GM12878 (cell line): ENCODE results near the gene CHERP. TPM values are rescaled to one million over a fixed set of nuclear protein-coding genes. Genes with fewer than 3 reads are reported as not detected.

Source experiments
- ASH2L ChIP-seq: fragments of 300-600, 200-600 bp; sonication (generic); IDR thresholded peaks from 2 replicates; pipeline ENCODE4 v1.6.1; 2017; ENCODE audit warnings: low read depth, mild to moderate bottlenecking, borderline replicate concordance
- ATF7 ChIP-seq: fragments of 450-650 bp; IDR thresholded peaks from 2 replicates; pipeline ENCODE4 v1.6.1; 2016; ENCODE audit warnings: low read depth, mild to moderate bottlenecking
- BRCA1 ChIP-seq: IDR thresholded peaks from 2 replicates; pipeline ENCODE4 v1.6.1; 2011; ENCODE audit warnings: low read depth, low read length, improper control_type of control experiment
- CHD2 ChIP-seq: IDR thresholded peaks from 2 replicates; pipeline ENCODE4 v1.6.1; 2011; ENCODE audit warnings: low read depth, low read length, improper control_type of control experiment, borderline replicate concordance
- CHD4 ChIP-seq: fragments of 200-600 bp; sonication (generic); IDR thresholded peaks from 2 replicates; pipeline ENCODE4 v1.6.1; 2016; ENCODE audit warnings: mild to moderate bottlenecking
- DPF2 ChIP-seq: fragments of 450-650 bp; IDR thresholded peaks from 2 replicates; pipeline ENCODE4 v1.6.1; 2017; ENCODE audit warnings: mild to moderate bottlenecking
- EGR1 ChIP-seq, 2 experiments: IDR thresholded peaks; 1 replicate in 1 of 2; 2 replicates in 1 of 2; pipeline ENCODE4 v1.6.1; 2011 to 2012; ENCODE audit warnings: low read depth in 2 of 2, low read length in 2 of 2, borderline replicate concordance in 1 of 2, mild to moderate bottlenecking in 1 of 2, moderate library complexity in 1 of 2
- FOS ChIP-seq: IDR thresholded peaks from 3 replicates; pipeline ENCODE4 v1.6.1; 2011; ENCODE audit warnings: borderline replicate concordance; ENCODE audit not compliant: insufficient read length; ENCODE audit errors: extremely low read depth
- FOXM1 ChIP-seq: IDR thresholded peaks from 2 replicates; pipeline ENCODE4 v1.6.1; 2012; ENCODE audit warnings: low read depth, mild to moderate bottlenecking, inconsistent platforms, low read length, moderate library complexity
- HDAC6 ChIP-seq: fragments of 200-600 bp; sonication (generic); IDR thresholded peaks from one replicate; pipeline ENCODE4 v1.8.0; 2017; ENCODE audit warnings: antibody characterized with exemption; ENCODE audit not compliant: unreplicated experiment
- KLF5 ChIP-seq: fragments of 450-650 bp; IDR thresholded peaks from 2 replicates; pipeline ENCODE4 v1.6.1; 2014; ENCODE audit warnings: mild to moderate bottlenecking; ENCODE audit not compliant: partially characterized antibody
- LARP7 ChIP-seq: fragments of 450-650 bp; IDR thresholded peaks from 2 replicates; pipeline ENCODE4 v1.6.1; 2017; ENCODE audit warnings: mild to moderate bottlenecking
- MEF2B ChIP-seq: fragments of 450-650 bp; IDR thresholded peaks from 2 replicates; pipeline ENCODE4 v1.6.1; 2018; ENCODE audit warnings: mild to moderate bottlenecking, moderate library complexity; ENCODE audit not compliant: partially characterized antibody, poor library complexity, severe bottlenecking
- MLLT1 ChIP-seq: fragments of 450-650 bp; IDR thresholded peaks from 2 replicates; pipeline ENCODE4 v1.6.1; 2016; ENCODE audit warnings: mild to moderate bottlenecking
- NFXL1 ChIP-seq: fragments of 450-650 bp; IDR thresholded peaks from 2 replicates; pipeline ENCODE4 v1.6.1; 2017; ENCODE audit warnings: antibody characterized with exemption, mild to moderate bottlenecking, borderline replicate concordance
- NFYA ChIP-seq: IDR thresholded peaks from 2 replicates; pipeline ENCODE4 v1.6.1; 2011; ENCODE audit warnings: low read depth, mild to moderate bottlenecking, low read length, improper control_type of control experiment, borderline replicate concordance
- NR2C2 ChIP-seq: IDR thresholded peaks from 2 replicates; pipeline ENCODE4 v1.6.1; 2011; ENCODE audit warnings: borderline replicate concordance, low read depth; ENCODE audit not compliant: control insufficient read depth, insufficient read length
- PAX5 ChIP-seq: IDR thresholded peaks from 2 replicates; pipeline ENCODE4 v1.6.1; 2011; ENCODE audit warnings: low read depth, low read length, borderline replicate concordance
- PKNOX1 ChIP-seq: fragments of 450-650 bp; IDR thresholded peaks from 2 replicates; pipeline ENCODE4 v1.6.1; 2016; ENCODE audit warnings: mild to moderate bottlenecking
- POLR2AphosphoS5 ChIP-seq: IDR thresholded peaks from 2 replicates; pipeline ENCODE4 v1.6.1; 2011; ENCODE audit warnings: mild to moderate bottlenecking, low read length, inconsistent platforms
- RB1 ChIP-seq: fragments of 450-650 bp; formaldehyde crosslinking; IDR thresholded peaks from 2 replicates; pipeline ENCODE4 v1.6.1; 2017; ENCODE audit warnings: mild to moderate bottlenecking, borderline replicate concordance
- SMARCA5 ChIP-seq: fragments of 450-650 bp; IDR thresholded peaks from 2 replicates; pipeline ENCODE4 v1.6.1; 2017; ENCODE audit warnings: mild to moderate bottlenecking
- SREBF1 ChIP-seq: IDR thresholded peaks from 2 replicates; pipeline ENCODE4 v1.6.1; 2012; ENCODE audit warnings: mild to moderate bottlenecking, low read length
- TAF1 ChIP-seq: IDR thresholded peaks from 2 replicates; pipeline ENCODE4 v1.6.1; 2011; ENCODE audit warnings: mild to moderate bottlenecking, low read depth, low read length, borderline replicate concordance
- TARDBP ChIP-seq: IDR thresholded peaks from 2 replicates; pipeline ENCODE4 v1.6.1; 2016; ENCODE audit warnings: borderline replicate concordance
- TCF7 ChIP-seq: IDR thresholded peaks from 2 replicates; pipeline ENCODE4 v1.6.1; 2014; ENCODE audit warnings: antibody characterized with exemption, borderline replicate concordance
- ZNF217 ChIP-seq: fragments of 450-650 bp; IDR thresholded peaks from 2 replicates; pipeline ENCODE4 v1.6.1; 2017; ENCODE audit warnings: antibody characterized with exemption, mild to moderate bottlenecking
- ZNF274 ChIP-seq: IDR thresholded peaks from one replicate; pipeline ENCODE4 v1.8.0; 2011; ENCODE audit not compliant: insufficient read length, insufficient read depth
- ZSCAN29 ChIP-seq: fragments of 450-650 bp; IDR thresholded peaks from 2 replicates; pipeline ENCODE4 v1.6.1; 2017; ENCODE audit warnings: mild to moderate bottlenecking, moderate library complexity
- polyA plus RNA-seq, 11 experiments: library from polyadenylated mRNA; depleted of rRNA in 4 of 11; unstranded in 6 of 11; stranded (reverse) in 5 of 11; fragments of >200 nt; fragmentation: Nextera tagmentation in 4 of 11; fragmentation: Illumina TruSeq in 1 of 11; extraction: Ambion mirVana in 4 of 11; extraction: Trizol in 1 of 11; gene quantifications; 1 replicate in 1 of 11; 2 replicates in 10 of 11; pipeline versions ENCODE4 v1.2.1 to v1.2.3, GENCODE V29; 2011 to 2016; ENCODE audit warnings: inconsistent platforms in 2 of 11, missing spikeins in 2 of 11, low read depth in 1 of 11
- total RNA-seq, 4 experiments: library from RNA; depleted of rRNA in 3 of 4; stranded (reverse); fragments of >200 nt in 3 of 4; fragmentation: Illumina TruSeq in 1 of 4; extraction: Trizol in 1 of 4; gene quantifications; 2 replicates each; pipeline versions ENCODE4 v1.2.1 to v1.2.3, GENCODE V29; 2013 to 2021
- TF ChIP-seq, protein P1 (sequence below): fragments of 450-650 bp; conservative IDR thresholded peaks from 2 replicates; pipeline ENCODE4 v1.6.1; 2017; ENCODE audit warnings: mild to moderate bottlenecking, moderate library complexity

CHERP gene
- total and polyA plus RNA-seq, 10 of the 15 experiments (the other 5 are each of a cell fraction or from before 2014, with no cell fraction given), result 0.66 to 65.3 (median 12.2) TPM

DNA sequence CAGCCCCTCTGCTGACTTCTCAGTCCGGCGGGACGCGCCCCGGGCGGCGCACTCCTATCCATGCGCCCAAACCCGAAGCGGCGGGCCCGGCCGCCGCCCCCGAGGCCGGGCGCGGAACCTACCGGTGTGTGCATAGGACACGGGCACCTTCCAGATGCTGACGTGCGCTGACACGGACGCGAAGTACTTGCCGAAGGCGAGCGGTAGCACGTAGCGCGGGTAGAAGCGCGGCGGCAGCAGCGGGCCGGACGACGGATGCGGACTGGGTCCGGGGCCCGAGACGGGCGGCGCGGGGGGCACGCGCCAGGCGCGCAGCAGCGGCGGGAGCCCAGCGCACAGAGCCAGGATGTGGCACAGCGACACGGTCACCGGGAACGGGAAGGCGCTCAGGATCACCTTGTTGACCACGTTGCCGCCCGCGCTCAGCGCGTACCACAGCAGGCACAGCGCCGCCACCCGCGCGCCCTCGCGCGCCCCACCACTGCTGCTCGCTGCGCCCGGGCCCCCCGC, 29.6 kb upstream of the CHERP start (continued):
- no peak for TF ChIP-seq CHD2
- TF ChIP-seq ZNF274, result no peak
- TF ChIP-seq BRCA1, result no peak
- peak; percentile 52; the same call in 1 of the 2 replicates for TF ChIP-seq ZNF217
- TF ChIP-seq NR2C2, result no peak
- peak; percentile 65; the same call in 1 of the 2 replicates for TF ChIP-seq RB1
- no peak for TF ChIP-seq CHD4
- peak; percentile 92 for TF ChIP-seq LARP7
- no peak for TF ChIP-seq MLLT1
- TF ChIP-seq TAF1, result no peak
- no peak for TF ChIP-seq ASH2L
- TF ChIP-seq KLF5, result peak; percentile 32
- TF ChIP-seq PAX5, result no peak
- TF ChIP-seq POLR2AphosphoS5, result no peak; the same call in 1 of the 2 replicates
- no peak for TF ChIP-seq NFYA
- 0 out of 2 replicates have a peak, but pooled peaks have one; percentile 62 for TF ChIP-seq SMARCA5
- no peak for TF ChIP-seq NFXL1
- TF ChIP-seq ZSCAN29, result 0 out of 2 replicates have a peak, but pooled peaks have one; percentile 30
- TF ChIP-seq ATF7, result no peak
- no peak for TF ChIP-seq MEF2B
- TF ChIP-seq DPF2, result peak; percentile 75
- TF ChIP-seq HDAC6, result no peak
- TF ChIP-seq FOXM1, result no peak
- TF ChIP-seq TARDBP, result no peak
- TF ChIP-seq FOS, result no peak
- TF ChIP-seq TCF7, result no peak
- TF ChIP-seq, protein P1, sequence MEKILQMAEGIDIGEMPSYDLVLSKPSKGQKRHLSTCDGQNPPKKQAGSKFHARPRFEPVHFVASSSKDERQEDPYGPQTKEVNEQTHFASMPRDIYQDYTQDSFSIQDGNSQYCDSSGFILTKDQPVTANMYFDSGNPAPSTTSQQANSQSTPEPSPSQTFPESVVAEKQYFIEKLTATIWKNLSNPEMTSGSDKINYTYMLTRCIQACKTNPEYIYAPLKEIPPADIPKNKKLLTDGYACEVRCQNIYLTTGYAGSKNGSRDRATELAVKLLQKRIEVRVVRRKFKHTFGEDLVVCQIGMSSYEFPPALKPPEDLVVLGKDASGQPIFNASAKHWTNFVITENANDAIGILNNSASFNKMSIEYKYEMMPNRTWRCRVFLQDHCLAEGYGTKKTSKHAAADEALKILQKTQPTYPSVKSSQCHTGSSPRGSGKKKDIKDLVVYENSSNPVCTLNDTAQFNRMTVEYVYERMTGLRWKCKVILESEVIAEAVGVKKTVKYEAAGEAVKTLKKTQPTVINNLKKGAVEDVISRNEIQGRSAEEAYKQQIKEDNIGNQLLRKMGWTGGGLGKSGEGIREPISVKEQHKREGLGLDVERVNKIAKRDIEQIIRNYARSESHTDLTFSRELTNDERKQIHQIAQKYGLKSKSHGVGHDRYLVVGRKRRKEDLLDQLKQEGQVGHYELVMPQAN, result peak; percentile 83
- no peak for TF ChIP-seq SREBF1
- no peak for TF ChIP-seq PKNOX1
- no peak for TF ChIP-seq EGR1 (IDR thresholded peaks at IDR 0.05; ENCODE audit: borderline replicate concordance in 1 of 2, low read depth in 2 of 2, low read length in 2 of 2)
